Loucy (cell line): ENCODE measurements around the gene ZNF407.

Experiments used
- H2AFZ ChIP-seq: fragments of 200-600 bp; sonication (generic); 2 replicates; pipeline ENCODE4 v1.6.0; 2016; ENCODE audit warnings: antibody characterized with exemption, mild to moderate bottlenecking, low read length, moderate library complexity
- H3F3A ChIP-seq: fragments of 200-600 bp; 2 replicates; pipeline ENCODE4 v1.6.0; 2016; ENCODE audit warnings: antibody characterized with exemption, low read depth, mild to moderate bottlenecking
- H3K27me3 ChIP-seq: fragments of 200-600 bp; sonication (generic); 2 replicates; pipeline ENCODE4 v1.6.1; 2014; ENCODE audit warnings: low read length, mild to moderate bottlenecking; ENCODE audit not compliant: insufficient read depth, poor library complexity, severe bottlenecking
- H3K36me3 ChIP-seq: fragments of 200-600 bp; sonication (generic); 2 replicates; pipeline ENCODE4 v1.6.1; 2016; ENCODE audit warnings: low read length; ENCODE audit not compliant: insufficient read depth
- H3K4me1 ChIP-seq: fragments of 200-600 bp; sonication (generic); 2 replicates; pipeline ENCODE4 v1.5.1; 2014; ENCODE audit warnings: low read length, mild to moderate bottlenecking; ENCODE audit not compliant: insufficient read depth, poor library complexity, severe bottlenecking
- H3K4me2 ChIP-seq: fragments of 200-600 bp; sonication (generic); 2 replicates; pipeline ENCODE4 v1.6.0; 2014; ENCODE audit warnings: antibody characterized with exemption, low read length, low read depth, mild to moderate bottlenecking; ENCODE audit not compliant: poor library complexity, severe bottlenecking
- H3K4me3 ChIP-seq: fragments of 200-600 bp; sonication (generic); 2 replicates; pipeline ENCODE4 v1.5.1; 2014; ENCODE audit warnings: low read length, mild to moderate bottlenecking, mixed read lengths; ENCODE audit not compliant: poor library complexity, severe bottlenecking
- H3K79me2 ChIP-seq: fragments of 200-600 bp; sonication (generic); 2 replicates; pipeline ENCODE4 v1.6.1; 2014; ENCODE audit warnings: low read length; ENCODE audit not compliant: insufficient read depth
- H3K9ac ChIP-seq: fragments of 200-600 bp; sonication (generic); 2 replicates; pipeline ENCODE4 v1.6.0; 2014; ENCODE audit warnings: mild to moderate bottlenecking, low read depth, low read length, moderate library complexity; ENCODE audit not compliant: poor library complexity, severe bottlenecking
- H3K9me2 ChIP-seq: fragments of 200-600 bp; sonication (generic); replicated peaks from 2 replicates; pipeline ENCODE4 v1.6.1; 2016; ENCODE audit warnings: low read depth, low read length, mixed read lengths
- H3K9me3 ChIP-seq: fragments of 200-600 bp; sonication (generic); 2 replicates; pipeline ENCODE4 v1.6.1; 2014; ENCODE audit warnings: mild to moderate bottlenecking, antibody characterized with exemption, low read length, low read depth; ENCODE audit not compliant: insufficient read depth
- H4K20me1 ChIP-seq: fragments of 200-600 bp; sonication (generic); 2 replicates; pipeline ENCODE4 v1.6.0; 2014; ENCODE audit warnings: antibody characterized with exemption, low read length, mild to moderate bottlenecking; ENCODE audit not compliant: insufficient read depth, poor library complexity, severe bottlenecking
- CTCF ChIP-seq: fragments of 200-600 bp; sonication (generic); conservative IDR thresholded peaks from 2 replicates; pipeline ENCODE4 v1.5.1; 2014; ENCODE audit warnings: mild to moderate bottlenecking, antibody characterized with exemption, low read length
- EZH2phosphoT487 ChIP-seq: fragments of 200-600 bp; IDR thresholded peaks from 2 replicates; pipeline ENCODE4 v1.6.1; 2018; ENCODE audit warnings: antibody characterized with exemption, mild to moderate bottlenecking, moderate library complexity, borderline replicate concordance

ZNF407 gene

GRCh38 chr18:74610051-74610615 lies 12.5 kb downstream of the ZNF407 start:
- H3K9ac ChIP-seq: no peak overlapping the region
- H3K4me3 ChIP-seq: no peak overlapping the region
- no peaks in the 10 kb centered on the region for H3K27me3 ChIP-seq
- H2AFZ ChIP-seq: no peak overlapping the region
- H3K79me2 ChIP-seq: peaks cover 19% of the 10 kb centered on the region; the same call in 1 of the 2 replicates
- no peaks in the 10 kb centered on the region for H3K36me3 ChIP-seq
- H3F3A ChIP-seq: no peaks in the 10 kb centered on the region
- TF ChIP-seq EZH2phosphoT487 (no peak), CTCF (no peak)
- H3K9me3 ChIP-seq: no peaks in the 10 kb centered on the region
- H3K4me2 ChIP-seq: no peak overlapping the region
- no peaks in the 10 kb centered on the region for H4K20me1 ChIP-seq
- H3K9me2 ChIP-seq: no peaks in the 10 kb centered on the region
- no peaks in the 10 kb centered on the region for H3K4me1 ChIP-seq

GRCh38 chr18:74610860-74611259 lies 13.2 kb downstream of the ZNF407 start:
- H3F3A ChIP-seq: no peaks in the 10 kb centered on the region
- no peak overlapping the region for H2AFZ ChIP-seq
- no peaks in the 10 kb centered on the region for H3K9me3 ChIP-seq
- no peaks in the 10 kb centered on the region for H3K9me2 ChIP-seq
- peaks cover 16% of the 10 kb centered on the region; the same call in 1 of the 2 replicates for H3K79me2 ChIP-seq
- TF ChIP-seq EZH2phosphoT487 (no peak), CTCF (no peak)
- no peak overlapping the region for H3K4me3 ChIP-seq
- H4K20me1 ChIP-seq: no peaks in the 10 kb centered on the region
- H3K4me2 ChIP-seq: no peak overlapping the region
- no peaks in the 10 kb centered on the region for H3K4me1 ChIP-seq
- H3K9ac ChIP-seq: no peak overlapping the region
- no peaks in the 10 kb centered on the region for H3K36me3 ChIP-seq
- H3K27me3 ChIP-seq: no peaks in the 10 kb centered on the region

- Histone ChIP-seq H3K36me3 (no peaks in the 10 kb centered on the region), H4K20me1 (no peaks in the 10 kb centered on the region), H3K4me1 (no peaks in the 10 kb centered on the region), H3K4me3 (no peak overlapping the region), H3F3A (no peaks in the 10 kb centered on the region), H3K9me2 (no peaks in the 10 kb centered on the region), H3K27me3 (no peaks in the 10 kb centered on the region), H3K9ac (no peak overlapping the region), H3K4me2 (no peak overlapping the region), H3K9me3 (no peaks in the 10 kb centered on the region), H2AFZ (no peak overlapping the region), H3K79me2 (peaks cover 15% of the 10 kb centered on the region; the same call in 1 of the 2 replicates)
- no peak for TF ChIP-seq EZH2phosphoT487
- TF ChIP-seq CTCF: no peak
Observed at GRCh38 chr18:74611765-74612164, 14.1 kb downstream of the ZNF407 start.
